Tibial artery (tissue), 4 donors: ENCODE results near the gene RAB21.
"Not testable (repeated sequence)": the region's sequence is repeated elsewhere in the genome, so short reads cannot be mapped to it uniquely, and the experiment has no call there.

Source experiments
- DNase-seq, 2 donors: peaks; one replicate each; pipeline ENCODE4 v3.0.0-alpha.2; 2019
- H3K27ac ChIP-seq, 2 donors: fragments of 200-600 bp; sonication (generic) in 1 of 2; 1 replicate in 1 of 2; 2 replicates in 1 of 2; pipeline ENCODE4 v1.5.1; 2018 to 2019; ENCODE audit warnings: mild to moderate bottlenecking in 1 of 2
- H3K27me3 ChIP-seq, 2 donors: fragments of 200-600 bp; sonication (generic) in 1 of 2; one replicate each; pipeline versions ENCODE4 v1.5.1 to v1.6.0; 2016 to 2019
- H3K36me3 ChIP-seq, 3 donors: fragments of 200-600 bp; sonication (generic) in 2 of 3; one replicate each; pipeline ENCODE4 v1.5.1; 2016 to 2019; ENCODE audit warnings: mild to moderate bottlenecking in 2 of 3
- H3K4me1 ChIP-seq, 4 donors: fragments of 200-600 bp; sonication (generic) in 2 of 4; 1 replicate in 3 of 4; 2 replicates in 1 of 4; pipeline ENCODE4 v1.5.1; 2016 to 2019
- H3K4me3 ChIP-seq, 2 donors: fragments of 200-600 bp; sonication (generic) in 1 of 2; 1 replicate in 1 of 2; 2 replicates in 1 of 2; pipeline ENCODE4 v1.5.1; 2018 to 2019; ENCODE audit warnings: mild to moderate bottlenecking in 2 of 2
- H3K9me3 ChIP-seq, 3 donors: fragments of 200-600 bp; sonication (generic) in 1 of 3; one replicate each; pipeline ENCODE4 v1.5.1; 2016 to 2019
- CTCF ChIP-seq, 2 experiments: fragments of 200-600 bp in 1 of 2; fragments of 450-650 bp in 1 of 2; IDR thresholded peaks; one replicate each; pipeline ENCODE4 v1.5.1; 2017 to 2019; ENCODE audit warnings: antibody characterized with exemption in 2 of 2, mild to moderate bottlenecking in 1 of 2, moderate library complexity in 1 of 2
- intact Hi-C: fragments of 100-400 bp; cut with DNase I; formaldehyde crosslinking; loops from one replicate; pipeline ENCODE4 v1.15.0; 2023; ENCODE audit warnings: low total_unique reads

Gene RAB21

GRCh38 chr12:71797531-71797930 is 42.9 kb downstream of the RAB21 start:
- no peak for TF ChIP-seq CTCF (IDR thresholded peaks at IDR 0.05)
- no peak overlapping the region for H3K4me3 ChIP-seq
- H3K4me1 ChIP-seq: no peaks in the 10 kb centered on the region
- H3K9me3 ChIP-seq: no peaks in the 10 kb centered on the region
- H3K27ac ChIP-seq: no peak overlapping the region
- no peaks in the 10 kb centered on the region for H3K36me3 ChIP-seq
- intact Hi-C loops: no loop called here
- H3K27me3 ChIP-seq: no peaks in the 10 kb centered on the region
- DNase-seq: no peak

DNA sequence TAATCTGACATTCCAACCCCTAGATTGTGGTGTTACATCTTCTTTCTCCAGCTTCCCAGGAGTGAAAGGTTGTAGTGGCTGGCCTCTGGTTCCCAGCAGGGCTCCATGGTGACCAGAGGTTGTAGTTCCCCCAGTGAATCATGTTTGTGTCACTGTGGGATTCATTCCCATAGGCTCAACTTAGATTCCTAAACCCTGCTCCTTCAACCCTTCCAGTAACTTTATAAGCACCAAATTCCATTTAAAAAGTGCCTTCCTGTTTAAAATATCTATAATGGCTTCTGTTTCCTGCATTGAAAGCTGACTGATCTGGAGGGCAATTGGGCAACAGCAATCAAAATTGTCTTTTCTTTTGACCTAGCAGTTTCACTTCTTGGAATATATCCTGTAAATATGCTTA is 44.4 kb downstream of the RAB21 start:
- no peak overlapping the region for H3K27ac ChIP-seq
- DNase-seq: no peak
- no peak for TF ChIP-seq CTCF (IDR thresholded peaks at IDR 0.05)

GRCh38 chr12:71800177-71800576 is 45.5 kb downstream of the RAB21 start:
- DNase-seq: no peak
- no peaks in the 10 kb centered on the region for H3K36me3 ChIP-seq
- no peak overlapping the region for H3K4me3 ChIP-seq
- no peaks in the 10 kb centered on the region for H3K4me1 ChIP-seq
- no peaks in the 10 kb centered on the region for H3K27me3 ChIP-seq
- H3K9me3 ChIP-seq: no peaks in the 10 kb centered on the region
- no peak for TF ChIP-seq CTCF (IDR thresholded peaks at IDR 0.05)
- intact Hi-C loops: no loop called here
- H3K27ac ChIP-seq: no peak overlapping the region

More for the DNA sequence above, 44.4 kb downstream of the RAB21 start:
- Histone ChIP-seq H3K36me3 (no peaks in the 10 kb centered on the region), H3K4me1 (no peaks in the 10 kb centered on the region), H3K9me3 (no peaks in the 10 kb centered on the region), H3K27me3 (no peaks in the 10 kb centered on the region), H3K4me3 (no peak overlapping the region)
- intact Hi-C loops: no loop called here

GRCh38 chr12:71804505-71804904 is 49.8 kb downstream of the RAB21 start:
- Histone ChIP-seq H3K36me3 (no peaks in the 10 kb centered on the region), H3K27me3 (peaks cover 0 to 4% of the 10 kb centered on the region in 2 donors), H3K4me3 (no peak overlapping the region), H3K27ac (no peak overlapping the region), H3K4me1 (no peaks in the 10 kb centered on the region), H3K9me3 (no peaks in the 10 kb centered on the region)
- TF ChIP-seq CTCF (IDR thresholded peaks at IDR 0.05): no peak
- intact Hi-C loops: no loop called here
- no peak for DNase-seq

DNA sequence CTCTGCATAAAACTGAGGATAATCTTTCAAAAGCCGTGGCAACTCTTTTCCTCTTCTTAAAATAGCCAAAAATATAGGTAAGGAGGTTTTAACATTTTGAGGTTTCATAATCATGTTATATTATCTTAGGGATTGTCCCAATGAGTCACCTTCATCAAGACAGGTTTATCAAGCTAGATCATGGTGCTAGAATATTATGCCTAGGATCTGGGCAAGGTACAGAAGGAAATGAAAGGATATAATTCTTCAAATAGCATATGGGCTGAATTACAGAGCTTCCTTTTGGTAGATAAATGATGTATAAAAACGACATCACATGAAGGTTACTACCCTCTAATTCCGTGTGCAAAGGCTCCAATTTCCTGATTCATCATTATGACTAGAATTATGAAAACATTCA is 56.3 kb downstream of the RAB21 start:
- H3K27ac ChIP-seq: no peak overlapping the region
- no peaks in the 10 kb centered on the region for H3K9me3 ChIP-seq
- no peaks in the 10 kb centered on the region for H3K4me1 ChIP-seq
- no peak overlapping the region for H3K4me3 ChIP-seq
- intact Hi-C loops: no loop called here
- no peaks in the 10 kb centered on the region for H3K36me3 ChIP-seq
- peaks cover 0 to 4% of the 10 kb centered on the region in 2 donors for H3K27me3 ChIP-seq
- no peak for TF ChIP-seq CTCF (IDR thresholded peaks at IDR 0.05)
- no peak for DNase-seq

DNA sequence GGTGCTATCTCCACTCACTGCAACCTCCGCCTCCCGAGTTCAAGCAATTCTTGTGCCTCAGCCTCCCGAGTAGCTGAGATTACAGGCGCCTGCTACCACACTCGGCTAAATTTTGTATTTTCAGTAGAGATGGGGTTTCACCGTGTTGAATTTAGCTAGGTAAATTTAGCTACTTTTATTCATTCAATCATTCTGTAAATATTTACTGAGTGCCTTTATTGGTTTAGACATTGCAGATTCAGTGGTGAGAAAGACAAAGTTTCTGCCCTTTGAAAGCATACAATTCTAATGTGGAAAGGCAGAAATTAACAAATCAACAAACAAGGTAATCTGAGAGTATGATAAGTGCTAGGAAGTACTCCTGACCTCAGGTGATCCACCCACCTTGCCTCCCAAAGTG is 60.6 kb downstream of the RAB21 start:
- H3K4me3 ChIP-seq, intact Hi-C loops, H3K27me3 ChIP-seq, H3K27ac ChIP-seq, H3K36me3 ChIP-seq, H3K9me3 ChIP-seq, H3K4me1 ChIP-seq, DNase-seq: not testable (repeated sequence)

DNA sequence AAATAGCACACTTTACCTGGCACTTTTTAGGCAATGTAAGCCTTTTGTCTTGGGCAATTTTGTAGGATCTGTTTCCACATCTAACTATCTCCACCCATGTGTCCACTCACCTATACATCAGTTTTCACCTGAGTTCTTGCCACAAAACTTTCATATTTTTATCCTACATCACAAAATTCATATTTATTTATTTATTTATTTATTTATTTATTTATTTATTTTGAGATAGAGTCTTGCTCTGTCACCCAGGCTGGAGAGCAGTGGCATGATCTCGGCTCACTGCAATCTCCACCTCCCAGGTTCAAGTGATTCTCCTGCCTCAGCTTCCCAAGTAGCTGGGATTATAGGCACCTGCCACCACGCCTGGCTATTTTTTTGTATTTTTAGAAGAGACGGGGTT is 67.4 kb downstream of the RAB21 start:
- DNase-seq, H3K36me3 ChIP-seq, H3K4me3 ChIP-seq, H3K9me3 ChIP-seq, H3K27me3 ChIP-seq, H3K27ac ChIP-seq, intact Hi-C loops, H3K4me1 ChIP-seq: not testable (repeated sequence)
